Sigmoid colon (tissue), 7 donors: ENCODE results near the gene PRPF18. TPM values are rescaled to one million over a fixed set of nuclear protein-coding genes. Genes with fewer than 3 reads are reported as not detected.

Experiments
- DNase-seq: peaks from one replicate; pipeline ENCODE4 v3.0.0-alpha.2; 2019
- H3K27ac ChIP-seq, 4 donors: fragments of 200-600 bp; sonication (generic); one replicate each; pipeline ENCODE4 v1.5.1; 2016 to 2019; ENCODE audit warnings: mild to moderate bottlenecking in 1 of 4
- H3K27me3 ChIP-seq, 3 donors: fragments of 200-600 bp; sonication (generic); one replicate each; pipeline ENCODE4 v1.5.1; 2019; ENCODE audit warnings: mild to moderate bottlenecking in 1 of 3
- H3K36me3 ChIP-seq, 4 donors: fragments of 200-600 bp; sonication (generic); one replicate each; pipeline ENCODE4 v1.5.1; 2016 to 2019
- H3K4me1 ChIP-seq, 4 donors: fragments of 200-600 bp; sonication (generic); one replicate each; pipeline ENCODE4 v1.5.1; 2017 to 2019
- H3K4me3 ChIP-seq, 4 donors: fragments of 200-600 bp; sonication (generic); one replicate each; pipeline ENCODE4 v1.5.1; 2017 to 2019; ENCODE audit warnings: mild to moderate bottlenecking in 2 of 4, moderate library complexity in 1 of 4
- H3K9me3 ChIP-seq, 4 donors: fragments of 200-600 bp in 3 of 4; sonication (generic) in 3 of 4; one replicate each; pipeline versions ENCODE4 v1.5.1 to v1.6.1; 2013 to 2019
- CTCF ChIP-seq, 4 experiments: fragments of 450-650 bp in 3 of 4; fragments of 200-600 bp in 1 of 4; IDR thresholded peaks; one replicate each; pipeline ENCODE4 v1.5.1; 2016 to 2019; ENCODE audit warnings: antibody characterized with exemption in 4 of 4, mild to moderate bottlenecking in 3 of 4, moderate library complexity in 2 of 4
- EP300 ChIP-seq, 4 donors: sonication (generic); formaldehyde crosslinking; IDR thresholded peaks; one replicate each; pipeline ENCODE4 v1.6.1; 2017; ENCODE audit warnings: antibody characterized with exemption in 4 of 4
- POLR2A ChIP-seq, 2 donors: fragments of 450-650 bp; IDR thresholded peaks; one replicate each; pipeline ENCODE4 v1.6.1; 2016; ENCODE audit warnings: antibody characterized with exemption in 2 of 2, mild to moderate bottlenecking in 2 of 2, moderate library complexity in 2 of 2
- POLR2AphosphoS5 ChIP-seq, 4 donors: sonication (generic); formaldehyde crosslinking; IDR thresholded peaks; one replicate each; pipeline ENCODE4 v1.6.1; 2017; ENCODE audit warnings: antibody characterized with exemption in 4 of 4
- WGBS, 2 donors: extraction: QIAGEN DNeasy Blood & Tissue Kit; methylation state at CpG; one replicate each; pipeline ENCODE4 v1.1.7; 2013; 5-methylcytosine and 5-hydroxymethylcytosine counted together
- intact Hi-C: fragments of 100-400 bp; cut with DNase I; formaldehyde crosslinking; loops from one replicate; pipeline ENCODE4 v1.15.1; 2023
- polyA plus RNA-seq, 3 donors: library from polyadenylated mRNA; stranded (reverse); fragments of 200-250 nt; gene quantifications; one replicate each; pipeline ENCODE4 v1.2.3, GENCODE V29; 2013
- total RNA-seq, 4 donors: library from RNA; depleted of rRNA; stranded (reverse); fragments of >200 nt; gene quantifications; one replicate each; pipeline ENCODE4 v1.1.0, GENCODE V29; 2016
- donor health status: healthy with polysubstance abuse.
- donor health status: Bipolar disorder and iron deficiency.
- donor health status: healthy.

PRPF18 gene
- total and polyA plus RNA-seq, 7 donors = 21.2 to 39.3 (median 27.5) TPM

- TF ChIP-seq POLR2A (IDR thresholded peaks at IDR 0.05) (no peak), POLR2AphosphoS5 (IDR thresholded peaks at IDR 0.05) (no peak), EP300 (IDR thresholded peaks at IDR 0.05) (no peak), CTCF (IDR thresholded peaks at IDR 0.05) (no peak)
- no peaks in the 10 kb centered on the region for H3K27me3 ChIP-seq
- no peak for DNase-seq
- 59 to 90% methylated on average over 1 of the region's 1 CpG for WGBS, 2 donors
- no peaks in the 10 kb centered on the region for H3K36me3 ChIP-seq
- intact Hi-C loops = no loop called here
- no peak overlapping the region for H3K27ac ChIP-seq
- H3K4me3 ChIP-seq = no peak overlapping the region
- H3K4me1 ChIP-seq = no peaks in the 10 kb centered on the region
- H3K9me3 ChIP-seq = no peaks in the 10 kb centered on the region
These were observed 19.7 kb upstream of the PRPF18 start for GRCh38 chr10:13567030-13567429.

GRCh38 chr10:13571541-13571940 lies 15.2 kb upstream of the PRPF18 start:
- Histone ChIP-seq H3K4me1 (no peaks in the 10 kb centered on the region), H3K27ac (no peak overlapping the region), H3K4me3 (no peak overlapping the region), H3K9me3 (peaks cover 0 to 3% (median 0%) of the 10 kb centered on the region in 4 donors), H3K36me3 (no peaks in the 10 kb centered on the region), H3K27me3 (no peaks in the 10 kb centered on the region)
- intact Hi-C loops = no loop called here
- DNase-seq = no peak
- 65 to 73% methylated on average over 5 of the region's 5 CpGs for WGBS, 2 donors
- TF ChIP-seq POLR2AphosphoS5 (IDR thresholded peaks at IDR 0.05) (no peak), POLR2A (IDR thresholded peaks at IDR 0.05) (no peak), CTCF (IDR thresholded peaks at IDR 0.05) (no peak), EP300 (IDR thresholded peaks at IDR 0.05) (no peak)

GRCh38 chr10:13573960-13574359 lies 12.8 kb upstream of the PRPF18 start:
- intact Hi-C loops = no loop called here
- H3K27ac ChIP-seq = no peak overlapping the region
- peaks cover 0 to 3% (median 0%) of the 10 kb centered on the region in 4 donors for H3K9me3 ChIP-seq
- H3K4me3 ChIP-seq = no peak overlapping the region
- TF ChIP-seq POLR2AphosphoS5 (IDR thresholded peaks at IDR 0.05) (no peak), EP300 (IDR thresholded peaks at IDR 0.05) (no peak), CTCF (IDR thresholded peaks at IDR 0.05) (no peak), POLR2A (IDR thresholded peaks at IDR 0.05) (no peak)
- no peaks in the 10 kb centered on the region for H3K36me3 ChIP-seq
- 65 to 81% methylated on average over 4 of the region's 4 CpGs for WGBS, 2 donors
- no peaks in the 10 kb centered on the region for H3K4me1 ChIP-seq
- no peak for DNase-seq
- no peaks in the 10 kb centered on the region for H3K27me3 ChIP-seq

- TF ChIP-seq EP300 (IDR thresholded peaks at IDR 0.05) (no peak), CTCF (IDR thresholded peaks at IDR 0.05) (no peak), POLR2A (IDR thresholded peaks at IDR 0.05) (no peak), POLR2AphosphoS5 (IDR thresholded peaks at IDR 0.05) (no peak)
- H3K4me3 ChIP-seq = no peak overlapping the region
- peaks cover 0 to 4% (median 0%) of the 10 kb centered on the region in 3 donors for H3K27me3 ChIP-seq
- H3K27ac ChIP-seq = no peak overlapping the region
- peaks cover 0 to 20% (median 15%) of the 10 kb centered on the region in 4 donors for H3K4me1 ChIP-seq
- no peaks in the 10 kb centered on the region for H3K36me3 ChIP-seq
- no peaks in the 10 kb centered on the region for H3K9me3 ChIP-seq
- DNase-seq = no peak
- intact Hi-C loops = loop anchor here (5.0 kb wide), 2 partner anchors 58 to 213 kb away; partner anchors contain the start of gene BEND7
- WGBS, 2 donors = 82 to 89% methylated on average over 6 of the region's 6 CpGs
These were observed 1.5 kb upstream of the PRPF18 start for GRCh38 chr10:13585195-13585751.

GRCh38 chr10:13585943-13586342 lies 822 bp upstream of the PRPF18 start:
- DNase-seq = no peak
- H3K27ac ChIP-seq = no peak overlapping the region
- H3K9me3 ChIP-seq = no peaks in the 10 kb centered on the region
- no peaks in the 10 kb centered on the region for H3K36me3 ChIP-seq
- peaks cover 0 to 20% (median 15%) of the 10 kb centered on the region in 4 donors for H3K4me1 ChIP-seq
- no peak overlapping the region for H3K4me3 ChIP-seq
- intact Hi-C loops = loop anchor here (5.0 kb wide), 2 partner anchors 59 to 214 kb away; partner anchors contain the start of gene BEND7
- 66 to 75% methylated on average over 4 of the region's 4 CpGs for WGBS, 2 donors
- TF ChIP-seq EP300 (IDR thresholded peaks at IDR 0.05) (no peak), POLR2A (IDR thresholded peaks at IDR 0.05) (no peak), POLR2AphosphoS5 (IDR thresholded peaks at IDR 0.05) (no peak), CTCF (IDR thresholded peaks at IDR 0.05) (no peak)
- H3K27me3 ChIP-seq = peaks cover 0 to 4% (median 0%) of the 10 kb centered on the region in 3 donors
